HL-60 (cell line): ENCODE measurements around the gene TEKT3.

Experiments used
- DNase-seq, 2 experiments: peaks; one replicate each; pipeline ENCODE4 v3.0.0-alpha.2; 2010 to 2020; ENCODE audit warnings: low read depth in 1 of 2, low spot score in 1 of 2
- H3K27ac ChIP-seq: fragments of 250-450 bp; sonication (Bioruptor Pico); replicated peaks from 2 replicates; pipeline ENCODE4 v1.5.1; 2020; ENCODE audit warnings: mild to moderate bottlenecking, moderate library complexity
- H3K27me3 ChIP-seq: fragments of 250-450 bp; sonication (Bioruptor Pico); 2 replicates; pipeline ENCODE4 v1.5.1; 2021; ENCODE audit warnings: mild to moderate bottlenecking, moderate library complexity; ENCODE audit not compliant: insufficient read depth, poor library complexity, severe bottlenecking
- H3K4me3 ChIP-seq: replicated peaks from 2 replicates; pipeline ENCODE4 v1.5.1; 2011; ENCODE audit warnings: mild to moderate bottlenecking, control low read depth, low read length; ENCODE audit not compliant: insufficient read depth
- GABPA ChIP-seq: IDR thresholded peaks from 2 replicates; pipeline ENCODE4 v1.6.1; 2012; ENCODE audit warnings: low read depth
- POLR2AphosphoS5 ChIP-seq: IDR thresholded peaks from 2 replicates; pipeline ENCODE4 v1.6.1; 2012; ENCODE audit warnings: low read depth
- SPI1 ChIP-seq: IDR thresholded peaks from 2 replicates; pipeline ENCODE4 v1.6.1; 2012; ENCODE audit warnings: low read depth, mild to moderate bottlenecking, borderline replicate concordance
- TF ChIP-seq, protein P1 (sequence below): IDR thresholded peaks from one replicate; pipeline ENCODE4 v1.5.1; 2011; ENCODE audit warnings: low read length, control low read depth, inconsistent platforms; ENCODE audit not compliant: insufficient read depth
- TF ChIP-seq, protein P2 (sequence below): IDR thresholded peaks from 2 replicates; pipeline ENCODE4 v1.6.1; 2012; ENCODE audit warnings: low read depth; ENCODE audit not compliant: insufficient replicate concordance

TEKT3 gene

DNA sequence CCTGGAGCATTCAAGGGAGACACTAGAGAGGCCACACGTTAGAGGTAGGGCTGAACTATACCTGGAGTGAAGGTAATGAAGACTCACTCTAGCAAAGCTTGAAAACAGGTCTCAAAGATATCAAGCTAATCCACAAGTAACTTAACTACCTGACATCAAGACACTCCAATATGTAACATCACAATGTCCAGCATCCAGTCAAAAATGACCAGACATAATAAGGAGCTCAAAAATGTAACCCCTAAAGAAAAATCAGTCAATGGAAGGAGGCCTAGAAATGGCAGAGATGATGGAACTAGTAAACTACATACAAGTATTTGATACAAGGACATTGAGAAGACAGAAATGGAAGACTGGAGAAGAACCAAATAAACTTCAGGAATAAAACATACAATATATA lies 6.0 kb downstream of the TEKT3 start:
- Histone ChIP-seq H3K27ac (no peak overlapping the region), H3K4me3 (no peak overlapping the region), H3K27me3 (no peaks in the 10 kb centered on the region)
- DNase-seq: no peak
- TF ChIP-seq, protein P1, sequence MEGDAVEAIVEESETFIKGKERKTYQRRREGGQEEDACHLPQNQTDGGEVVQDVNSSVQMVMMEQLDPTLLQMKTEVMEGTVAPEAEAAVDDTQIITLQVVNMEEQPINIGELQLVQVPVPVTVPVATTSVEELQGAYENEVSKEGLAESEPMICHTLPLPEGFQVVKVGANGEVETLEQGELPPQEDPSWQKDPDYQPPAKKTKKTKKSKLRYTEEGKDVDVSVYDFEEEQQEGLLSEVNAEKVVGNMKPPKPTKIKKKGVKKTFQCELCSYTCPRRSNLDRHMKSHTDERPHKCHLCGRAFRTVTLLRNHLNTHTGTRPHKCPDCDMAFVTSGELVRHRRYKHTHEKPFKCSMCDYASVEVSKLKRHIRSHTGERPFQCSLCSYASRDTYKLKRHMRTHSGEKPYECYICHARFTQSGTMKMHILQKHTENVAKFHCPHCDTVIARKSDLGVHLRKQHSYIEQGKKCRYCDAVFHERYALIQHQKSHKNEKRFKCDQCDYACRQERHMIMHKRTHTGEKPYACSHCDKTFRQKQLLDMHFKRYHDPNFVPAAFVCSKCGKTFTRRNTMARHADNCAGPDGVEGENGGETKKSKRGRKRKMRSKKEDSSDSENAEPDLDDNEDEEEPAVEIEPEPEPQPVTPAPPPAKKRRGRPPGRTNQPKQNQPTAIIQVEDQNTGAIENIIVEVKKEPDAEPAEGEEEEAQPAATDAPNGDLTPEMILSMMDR: no peak
- TF ChIP-seq SPI1 (no peak), POLR2AphosphoS5 (no peak), GABPA (no peak)
- TF ChIP-seq, protein P2, sequence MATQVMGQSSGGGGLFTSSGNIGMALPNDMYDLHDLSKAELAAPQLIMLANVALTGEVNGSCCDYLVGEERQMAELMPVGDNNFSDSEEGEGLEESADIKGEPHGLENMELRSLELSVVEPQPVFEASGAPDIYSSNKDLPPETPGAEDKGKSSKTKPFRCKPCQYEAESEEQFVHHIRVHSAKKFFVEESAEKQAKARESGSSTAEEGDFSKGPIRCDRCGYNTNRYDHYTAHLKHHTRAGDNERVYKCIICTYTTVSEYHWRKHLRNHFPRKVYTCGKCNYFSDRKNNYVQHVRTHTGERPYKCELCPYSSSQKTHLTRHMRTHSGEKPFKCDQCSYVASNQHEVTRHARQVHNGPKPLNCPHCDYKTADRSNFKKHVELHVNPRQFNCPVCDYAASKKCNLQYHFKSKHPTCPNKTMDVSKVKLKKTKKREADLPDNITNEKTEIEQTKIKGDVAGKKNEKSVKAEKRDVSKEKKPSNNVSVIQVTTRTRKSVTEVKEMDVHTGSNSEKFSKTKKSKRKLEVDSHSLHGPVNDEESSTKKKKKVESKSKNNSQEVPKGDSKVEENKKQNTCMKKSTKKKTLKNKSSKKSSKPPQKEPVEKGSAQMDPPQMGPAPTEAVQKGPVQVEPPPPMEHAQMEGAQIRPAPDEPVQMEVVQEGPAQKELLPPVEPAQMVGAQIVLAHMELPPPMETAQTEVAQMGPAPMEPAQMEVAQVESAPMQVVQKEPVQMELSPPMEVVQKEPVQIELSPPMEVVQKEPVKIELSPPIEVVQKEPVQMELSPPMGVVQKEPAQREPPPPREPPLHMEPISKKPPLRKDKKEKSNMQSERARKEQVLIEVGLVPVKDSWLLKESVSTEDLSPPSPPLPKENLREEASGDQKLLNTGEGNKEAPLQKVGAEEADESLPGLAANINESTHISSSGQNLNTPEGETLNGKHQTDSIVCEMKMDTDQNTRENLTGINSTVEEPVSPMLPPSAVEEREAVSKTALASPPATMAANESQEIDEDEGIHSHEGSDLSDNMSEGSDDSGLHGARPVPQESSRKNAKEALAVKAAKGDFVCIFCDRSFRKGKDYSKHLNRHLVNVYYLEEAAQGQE: no peak

DNA sequence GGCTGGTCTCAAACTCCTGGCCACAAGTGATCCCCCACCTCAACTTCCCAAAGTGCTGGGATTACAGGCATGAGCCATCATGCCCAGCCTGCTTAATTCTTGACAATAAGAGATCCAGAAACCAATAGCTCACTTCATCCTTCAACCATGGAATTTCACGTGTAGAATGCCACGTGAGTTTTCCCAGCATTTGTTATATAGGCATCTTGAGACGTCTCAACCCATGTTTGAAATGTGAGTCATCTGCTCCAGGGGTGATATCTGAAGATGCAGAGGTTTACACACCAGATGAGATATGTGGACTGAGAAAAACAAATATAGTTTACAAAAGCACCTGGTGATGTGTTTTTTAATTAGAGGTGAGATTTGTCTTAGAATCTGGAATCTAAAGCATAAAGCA lies 7.1 kb downstream of the TEKT3 start:
- DNase-seq: no peak
- TF ChIP-seq, protein P1: no peak
- TF ChIP-seq GABPA: no peak
- TF ChIP-seq SPI1: no peak
- TF ChIP-seq, protein P2: no peak

DNA sequence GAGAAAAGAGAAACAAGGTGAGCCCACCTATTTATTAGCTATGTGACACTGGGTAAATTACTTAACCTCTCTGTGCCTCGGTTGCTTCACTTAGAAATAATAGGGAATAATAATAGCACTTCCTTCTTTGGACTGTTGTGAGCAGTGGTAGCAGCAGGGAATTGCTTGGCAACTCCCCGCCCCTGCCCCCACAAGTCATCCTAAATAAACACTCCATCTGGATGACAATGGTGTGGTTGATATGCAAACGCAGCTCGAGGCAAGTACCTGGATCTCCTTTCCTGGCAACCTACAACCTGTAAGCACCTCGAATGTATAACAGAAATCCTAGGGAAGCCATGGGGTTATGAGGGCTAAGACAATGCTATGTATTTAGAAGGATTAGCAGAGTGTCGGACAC lies 9.1 kb downstream of the TEKT3 start:
- TF ChIP-seq POLR2AphosphoS5 (no peak), GABPA (no peak), SPI1 (no peak)
- TF ChIP-seq, protein P2: no peak
- TF ChIP-seq, protein P1: no peak
- H3K27me3 ChIP-seq: no peaks in the 10 kb centered on the region
- no peak overlapping the region for H3K27ac ChIP-seq
- H3K4me3 ChIP-seq: no peak overlapping the region
- no peak for DNase-seq

More for the DNA sequence above, 7.1 kb downstream of the TEKT3 start:
- Histone ChIP-seq H3K27ac (no peak overlapping the region), H3K27me3 (no peaks in the 10 kb centered on the region), H3K4me3 (no peak overlapping the region)
